K562 (cell line): Measurements from ENCODE around the gene CCSER1.

ENCODE experiments used
- BHLHE40 ChIP-seq: IDR thresholded peaks from 2 replicates; pipeline ENCODE4 v1.6.1; 2011; ENCODE audit warnings: low read length, improper control_type of control experiment
- CHD1 ChIP-seq: fragments of 200-600 bp; sonication (generic); IDR thresholded peaks from one replicate; pipeline ENCODE4 v1.6.1; 2012; ENCODE audit warnings: mild to moderate bottlenecking, moderate library complexity, low read length, inconsistent platforms
- CTCF ChIP-seq, 3 experiments: IDR thresholded peaks in 2 of 3; conservative IDR thresholded peaks in 1 of 3; 2 replicates each; pipeline ENCODE4 v1.5.1; 2011 to 2012; ENCODE audit warnings: low read length in 3 of 3, mild to moderate bottlenecking in 3 of 3, control low read depth in 2 of 3, improper control_type of control experiment in 1 of 3, inconsistent platforms in 1 of 3, low read depth in 1 of 3, mixed read lengths in 1 of 3, moderate library complexity in 1 of 3; ENCODE audit not compliant: insufficient read depth in 2 of 3
- MNT ChIP-seq, 2 experiments: fragments of 450-650 bp; conservative IDR thresholded peaks; 2 replicates each; pipeline ENCODE4 v1.6.1; 2017; ENCODE audit warnings: mild to moderate bottlenecking in 2 of 2, moderate library complexity in 2 of 2
- NFIC ChIP-seq: fragments of 450-650 bp; IDR thresholded peaks from 2 replicates; pipeline ENCODE4 v1.6.1; 2017; ENCODE audit warnings: mild to moderate bottlenecking, inconsistent platforms
- PRDM10 ChIP-seq: fragments of 450-650 bp; IDR thresholded peaks from 2 replicates; pipeline ENCODE4 v1.6.1; 2018; ENCODE audit not compliant: partially characterized antibody
- TAF1 ChIP-seq: IDR thresholded peaks from 2 replicates; pipeline ENCODE4 v1.6.1; 2011; ENCODE audit warnings: mild to moderate bottlenecking, low read length, moderate library complexity; ENCODE audit not compliant: insufficient read depth, control insufficient read depth, severe bottlenecking; ENCODE audit errors: extremely low read depth
- ZC3H11A ChIP-seq: IDR thresholded peaks from 2 replicates; pipeline ENCODE4 v1.6.1; 2012; ENCODE audit warnings: low read depth, low read length, improper control_type of control experiment
- ZNF274 ChIP-seq: IDR thresholded peaks from 2 replicates; pipeline ENCODE4 v1.6.1; 2011; ENCODE audit warnings: low read depth, mild to moderate bottlenecking, low read length, moderate library complexity, borderline replicate concordance

GRCh38 chr4:90733211-90733610, 606.0 kb downstream of the CCSER1 start:
- TF ChIP-seq CHD1 (no peak), NFIC (no peak), CTCF (IDR thresholded peaks at IDR 0.05 in 2 of 3, conservative IDR thresholded peaks at IDR 0.05 in 1 of 3; ENCODE audit: insufficient read depth in 2 of 3, low read depth in 1 of 3, low read length in 3 of 3) (no peak), TAF1 (no peak), ZC3H11A (no peak), MNT (conservative IDR thresholded peaks at IDR 0.05) (no peak), ZNF274 (no peak), PRDM10 (no peak), BHLHE40 (no peak)
